SK-N-SH (cell line): ENCODE data around the gene SNAP25. TPM values are rescaled to one million over a fixed set of nuclear protein-coding genes. Genes with fewer than 3 reads are reported as not detected.

Experiments
- CTCF ChIA-PET: fragments of 300-600, 350-600 bp; formaldehyde crosslinking; extraction: SDS; loops from one replicate; lab custom pipeline; 2021; lab: Yijun Ruan, JAX
- POLR2A ChIA-PET: fragments of 350-600 bp; sonication (Branson Sonifier 250); formaldehyde crosslinking; extraction: SDS; loops from one replicate; lab custom pipeline; 2020; ENCODE audit warnings: antibody characterized with exemption, inconsistent platforms; lab: Yijun Ruan, JAX
- DNase-seq: peaks from one replicate; pipeline ENCODE4 v3.0.0; 2012
- H2AFZ ChIP-seq: fragments of 200-600 bp; sonication (generic); 2 replicates; pipeline ENCODE4 v1.8.1; 2016; ENCODE audit warnings: antibody characterized with exemption, mild to moderate bottlenecking, low read depth
- H3F3A ChIP-seq: fragments of 200-600 bp; sonication (generic); replicated peaks from 2 replicates; pipeline ENCODE3; 2016; ENCODE audit warnings: antibody characterized with exemption, mild to moderate bottlenecking; ENCODE audit not compliant: insufficient read depth
- H3K27ac ChIP-seq, 2 experiments: fragments of 200-500 bp in 1 of 2; fragments of 200-600 bp in 1 of 2; sonication (Bioruptor generic) in 1 of 2; sonication (generic), shearing (Covaris generic) in 1 of 2; 2 replicates each; pipeline versions ENCODE4 v1.5.1 to v1.6.1; 2014 to 2016; ENCODE audit warnings: low read depth in 2 of 2, inconsistent platforms in 1 of 2, low read length in 1 of 2, mild to moderate bottlenecking in 1 of 2, mixed read lengths in 1 of 2
- H3K27me3 ChIP-seq: fragments of 200-600 bp; sonication (generic), shearing (Covaris generic); 2 replicates; pipeline ENCODE4 v1.6.1; 2016; ENCODE audit warnings: mixed run types; ENCODE audit not compliant: insufficient read depth
- H3K36me3 ChIP-seq, 2 experiments: fragments of 200-500 bp in 1 of 2; fragments of 200-600 bp in 1 of 2; sonication (Bioruptor generic) in 1 of 2; sonication (generic) in 1 of 2; replicated peaks in 1 of 2; 2 replicates each; pipeline versions ENCODE3 to v1.5.1; 2014 to 2016; ENCODE audit warnings: low read length in 1 of 2, mild to moderate bottlenecking in 1 of 2; ENCODE audit not compliant: insufficient read depth in 2 of 2, control insufficient read depth in 1 of 2
- H3K4me1 ChIP-seq, 2 experiments: fragments of 200-500 bp in 1 of 2; fragments of 200-600 bp in 1 of 2; sonication (Bioruptor generic) in 1 of 2; sonication (generic), shearing (Covaris generic) in 1 of 2; 2 replicates each; pipeline versions ENCODE4 v1.5.1 to v1.6.1; 2014 to 2016; ENCODE audit warnings: low read depth in 1 of 2, low read length in 1 of 2, mixed run types in 1 of 2; ENCODE audit not compliant: insufficient read depth in 2 of 2, control insufficient read depth in 1 of 2
- H3K4me2 ChIP-seq: fragments of 200-600 bp; sonication (generic), shearing (Covaris generic); 2 replicates; pipeline ENCODE4 v1.6.1; 2017; ENCODE audit warnings: mixed run types
- H3K4me3 ChIP-seq, 2 experiments: fragments of 200-500 bp in 1 of 2; fragments of 200-600 bp in 1 of 2; sonication (Bioruptor generic) in 1 of 2; sonication (generic), shearing (Covaris generic) in 1 of 2; 2 replicates each; pipeline versions ENCODE4 v1.5.1 to v1.8.1; 2014 to 2016; ENCODE audit warnings: low read depth in 2 of 2, inconsistent platforms in 1 of 2, low read length in 1 of 2, mild to moderate bottlenecking in 1 of 2, mixed read lengths in 1 of 2, moderate library complexity in 1 of 2
- H3K79me2 ChIP-seq: fragments of 200-600 bp; sonication (generic); 2 replicates; pipeline ENCODE4 v1.8.1; 2017; ENCODE audit warnings: mild to moderate bottlenecking; ENCODE audit not compliant: insufficient read depth
- H3K9ac ChIP-seq: fragments of 200-600 bp; sonication (generic); 2 replicates; pipeline ENCODE4 v1.6.1; 2017; ENCODE audit warnings: mixed run types
- H3K9me2 ChIP-seq: fragments of 200-600 bp; sonication (generic); 2 replicates; pipeline ENCODE4 v1.6.1; 2017; ENCODE audit warnings: mixed run types
- H3K9me3 ChIP-seq: fragments of 200-600 bp; sonication (generic); 2 replicates; pipeline ENCODE4 v1.6.1; 2017; ENCODE audit warnings: mixed run types, mild to moderate bottlenecking, moderate library complexity
- H4K20me1 ChIP-seq: fragments of 200-600 bp; sonication (generic); 2 replicates; pipeline ENCODE4 v1.6.1; 2017; ENCODE audit warnings: mild to moderate bottlenecking, mixed run types; ENCODE audit not compliant: insufficient read depth
- EP300 ChIP-seq, 2 experiments: IDR thresholded peaks; 2 replicates each; pipeline versions ENCODE4 v1.4.0 to v1.6.1; 2012; ENCODE audit warnings: borderline replicate concordance in 1 of 2, low read depth in 1 of 2, low read length in 1 of 2
- EZH2phosphoT487 ChIP-seq: fragments of 200-600 bp; sonication (generic); IDR thresholded peaks from 2 replicates; pipeline ENCODE4 v1.6.1; 2017; ENCODE audit warnings: low read depth, mixed run types, mild to moderate bottlenecking, antibody characterized with exemption, moderate library complexity, borderline replicate concordance
- FOSL2 ChIP-seq: IDR thresholded peaks from 2 replicates; pipeline ENCODE4 v1.4.0; 2012; ENCODE audit warnings: low read depth, mild to moderate bottlenecking, moderate library complexity, borderline replicate concordance
- GABPA ChIP-seq: IDR thresholded peaks from 2 replicates; pipeline ENCODE4 v1.4.0; 2012; ENCODE audit warnings: low read depth, mild to moderate bottlenecking
- JUND ChIP-seq: IDR thresholded peaks from 2 replicates; pipeline ENCODE4 v1.4.0; 2012
- NFIC ChIP-seq: IDR thresholded peaks from 2 replicates; pipeline ENCODE4 v1.4.0; 2012; ENCODE audit warnings: borderline replicate concordance
- POLR2AphosphoS5 ChIP-seq: IDR thresholded peaks from 2 replicates; pipeline ENCODE4 v1.6.1; 2012; ENCODE audit warnings: low read depth, low read length
- RAD21 ChIP-seq: IDR thresholded peaks from 2 replicates; pipeline ENCODE4 v1.6.1; 2012; ENCODE audit warnings: mild to moderate bottlenecking, low read length
- RCOR1 ChIP-seq: fragments of 150-350 bp; IDR thresholded peaks from 2 replicates; pipeline ENCODE4 v1.6.1; 2017; ENCODE audit warnings: antibody characterized with exemption, low read length
- RXRA ChIP-seq: IDR thresholded peaks from 2 replicates; pipeline ENCODE4 v1.4.0; 2012; ENCODE audit warnings: low read depth, mild to moderate bottlenecking, borderline replicate concordance
- SIN3A ChIP-seq: IDR thresholded peaks from 2 replicates; pipeline ENCODE4 v1.6.1; 2012; ENCODE audit warnings: low read depth, mild to moderate bottlenecking, low read length, moderate library complexity, borderline replicate concordance
- TAF1 ChIP-seq: IDR thresholded peaks from 2 replicates; pipeline ENCODE4 v1.6.1; 2012; ENCODE audit warnings: low read depth, mild to moderate bottlenecking, low read length, moderate library complexity, borderline replicate concordance
- TCF12 ChIP-seq: IDR thresholded peaks from 2 replicates; pipeline ENCODE4 v1.4.0; 2012
- USF2 ChIP-seq: fragments of 150-350 bp; IDR thresholded peaks from 2 replicates; pipeline ENCODE4 v1.6.1; 2017; ENCODE audit warnings: antibody characterized with exemption, low read length, low read depth, borderline replicate concordance
- ZBTB33 ChIP-seq: IDR thresholded peaks from 2 replicates; pipeline ENCODE4 v1.4.0; 2012; ENCODE audit warnings: low read depth, borderline replicate concordance
- WGBS: methylation state at CpG from one replicate; pipeline ENCODE4 v1.1.6; 2017; ENCODE audit warnings: low lambda C conversion rate; 5-methylcytosine and 5-hydroxymethylcytosine counted together
- polyA plus RNA-seq, 3 experiments: library from polyadenylated mRNA; depleted of rRNA; stranded (reverse); fragments of >200 nt; gene quantifications; 2 replicates each; pipeline ENCODE4 v1.2.3, GENCODE V29; 2012
- TF ChIP-seq, protein P1 (sequence below): fragments of 200-600 bp; sonication (generic); IDR thresholded peaks from 2 replicates; pipeline ENCODE4 v1.6.1; 2017; ENCODE audit warnings: antibody characterized with exemption, mild to moderate bottlenecking, moderate library complexity
- TF ChIP-seq, protein P2 (sequence below): IDR thresholded peaks from 2 replicates; pipeline ENCODE4 v1.4.0; 2012; ENCODE audit warnings: low read depth

SNAP25 gene
- polyA plus RNA-seq, 1 of the 3 experiments (the other 2 are of a cell fraction), result 42.4 TPM

DNA sequence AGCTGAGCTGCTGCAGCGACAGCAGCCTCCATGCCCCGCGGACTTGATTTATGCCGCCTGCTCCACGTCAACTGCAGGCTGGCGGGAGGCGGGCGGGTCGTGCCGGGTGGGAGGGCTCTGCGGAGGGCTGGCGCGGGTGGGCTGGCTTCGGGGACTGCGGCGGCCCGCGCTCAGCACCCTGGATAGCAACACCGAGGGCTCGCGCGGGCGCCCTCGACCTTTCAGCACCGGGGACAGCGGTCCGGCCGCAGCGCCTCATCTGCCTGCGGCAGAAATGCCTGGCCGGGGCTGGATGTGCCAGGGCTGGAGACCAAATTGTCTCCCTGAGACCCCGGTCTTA, 792 bp downstream of the SNAP25 start (continued):
- TF ChIP-seq, protein P1, sequence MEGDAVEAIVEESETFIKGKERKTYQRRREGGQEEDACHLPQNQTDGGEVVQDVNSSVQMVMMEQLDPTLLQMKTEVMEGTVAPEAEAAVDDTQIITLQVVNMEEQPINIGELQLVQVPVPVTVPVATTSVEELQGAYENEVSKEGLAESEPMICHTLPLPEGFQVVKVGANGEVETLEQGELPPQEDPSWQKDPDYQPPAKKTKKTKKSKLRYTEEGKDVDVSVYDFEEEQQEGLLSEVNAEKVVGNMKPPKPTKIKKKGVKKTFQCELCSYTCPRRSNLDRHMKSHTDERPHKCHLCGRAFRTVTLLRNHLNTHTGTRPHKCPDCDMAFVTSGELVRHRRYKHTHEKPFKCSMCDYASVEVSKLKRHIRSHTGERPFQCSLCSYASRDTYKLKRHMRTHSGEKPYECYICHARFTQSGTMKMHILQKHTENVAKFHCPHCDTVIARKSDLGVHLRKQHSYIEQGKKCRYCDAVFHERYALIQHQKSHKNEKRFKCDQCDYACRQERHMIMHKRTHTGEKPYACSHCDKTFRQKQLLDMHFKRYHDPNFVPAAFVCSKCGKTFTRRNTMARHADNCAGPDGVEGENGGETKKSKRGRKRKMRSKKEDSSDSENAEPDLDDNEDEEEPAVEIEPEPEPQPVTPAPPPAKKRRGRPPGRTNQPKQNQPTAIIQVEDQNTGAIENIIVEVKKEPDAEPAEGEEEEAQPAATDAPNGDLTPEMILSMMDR, result peak; percentile 16; the same call in 1 of the 2 replicates
- TF ChIP-seq RAD21, result no peak
- TF ChIP-seq, protein P2, sequence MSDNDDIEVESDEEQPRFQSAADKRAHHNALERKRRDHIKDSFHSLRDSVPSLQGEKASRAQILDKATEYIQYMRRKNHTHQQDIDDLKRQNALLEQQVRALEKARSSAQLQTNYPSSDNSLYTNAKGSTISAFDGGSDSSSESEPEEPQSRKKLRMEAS, result peak; percentile 82
- TF ChIP-seq ZBTB33, result no peak

DNA sequence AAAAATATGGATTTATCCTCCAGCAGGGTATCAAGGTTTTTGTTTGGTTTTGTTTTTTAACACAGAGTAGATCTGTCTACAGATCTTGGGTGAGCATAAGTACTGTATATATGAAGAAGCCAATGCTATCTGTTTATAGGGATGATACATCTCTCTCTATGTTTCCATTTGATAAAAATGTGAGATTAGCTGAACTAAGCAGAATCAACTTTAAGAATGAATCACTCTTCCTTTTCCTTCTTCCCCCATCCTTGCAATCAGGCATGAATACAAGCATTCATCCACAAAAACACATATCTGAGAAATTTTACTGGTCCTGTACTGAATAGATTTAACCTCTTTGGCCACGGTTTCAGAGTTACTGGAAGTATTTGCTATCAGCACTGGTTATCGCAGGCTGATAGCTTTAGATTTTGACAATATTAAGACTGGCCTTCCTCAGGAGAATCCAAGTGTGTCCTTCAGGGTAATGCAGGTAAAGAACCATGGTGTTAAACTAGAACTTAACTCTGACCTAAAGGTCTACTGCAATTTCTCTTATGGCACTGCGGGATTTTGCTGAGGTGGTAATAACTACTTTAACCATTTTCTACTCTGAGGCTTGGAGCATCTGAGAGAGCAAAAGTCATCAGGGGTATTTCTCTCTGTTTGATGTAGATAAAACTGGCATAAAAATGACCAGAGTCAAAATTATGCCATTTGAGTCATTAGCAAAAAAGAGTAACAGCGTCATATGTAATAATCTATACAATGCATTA, 1.5 kb downstream of the SNAP25 start:
- Histone ChIP-seq H3K4me2 (peak overlapping the region; percentile 75), H3K36me3 (peaks cover 0 to 3% of the 10 kb centered on the region in 2 experiments), H3K9me3 (no peaks in the 10 kb centered on the region), H3K27me3 (no peaks in the 10 kb centered on the region), H3F3A (peaks cover 15% of the 10 kb centered on the region), H4K20me1 (peaks cover 4% of the 10 kb centered on the region; the same call in 1 of the 2 replicates), H2AFZ (no peak overlapping the region), H3K4me1 (peaks cover 0 to 20% of the 10 kb centered on the region in 2 experiments; a peak in 2 of 4 replicates), H3K9ac (no peak overlapping the region), H3K4me3 (peak overlapping the region; percentile 68 to 69), H3K27ac (peak overlapping the region; percentile 45 to 87; a peak in 3 of 4 replicates), H3K79me2 (no peaks in the 10 kb centered on the region), H3K9me2 (no peaks in the 10 kb centered on the region)
- ChIA-PET CTCF (interaction anchor here (0.6 to 3.9 kb wide), 4 partner anchors 8 to 243 kb away, joined by 3 to 20 read pairs (median 7); no protein-coding TSS in a partner anchor), POLR2A (no interaction called here)
- no peak for DNase-seq
- TF ChIP-seq FOSL2 (peak; percentile 40; the same call in 1 of the 2 replicates), JUND (peak; percentile 57), RCOR1 (no peak), TCF12 (0 out of 2 replicates have a peak, but pooled peaks have one; percentile 14)
- 29% methylated on average over 4 of the region's 4 CpGs for WGBS

DNA sequence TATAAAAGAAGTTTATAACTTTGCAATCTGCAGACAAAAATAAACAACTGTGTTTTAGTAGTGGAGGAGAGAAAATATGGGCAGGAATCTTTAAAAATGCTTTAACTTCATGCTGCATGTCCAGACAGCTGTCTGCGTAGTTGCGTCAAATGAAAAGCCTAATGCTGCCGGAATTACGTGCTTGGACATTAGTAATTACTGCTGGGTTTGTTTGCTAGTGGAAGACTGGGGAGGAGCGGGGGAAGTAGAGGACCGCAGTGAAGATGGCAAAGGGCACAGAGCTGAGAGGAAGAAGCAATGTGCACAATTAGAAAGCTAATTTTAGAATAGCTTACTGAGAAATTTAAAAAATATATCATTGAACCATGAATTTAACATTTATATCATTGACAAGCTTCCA, 2.4 kb downstream of the SNAP25 start:
- DNase-seq, result no peak
- no peak overlapping the region for H3K9ac ChIP-seq
- no peaks in the 10 kb centered on the region for H3K79me2 ChIP-seq
- H3K4me1 ChIP-seq, result peaks cover 0 to 20% of the 10 kb centered on the region in 2 experiments; a peak in 2 of 4 replicates
- no peaks in the 10 kb centered on the region for H3K9me3 ChIP-seq
- no peak overlapping the region for H3K4me2 ChIP-seq
- no peak for TF ChIP-seq GABPA
- TF ChIP-seq SIN3A, result no peak
- TF ChIP-seq NFIC, result no peak
- no peak for TF ChIP-seq RXRA
- TF ChIP-seq, protein P1, result no peak
- no peak for TF ChIP-seq TCF12
- no peak for TF ChIP-seq USF2
- no peak for TF ChIP-seq EZH2phosphoT487
- TF ChIP-seq POLR2AphosphoS5, result no peak
- no peak for TF ChIP-seq TAF1
- no peak for TF ChIP-seq EP300 (IDR thresholded peaks at IDR 0.05; ENCODE audit: borderline replicate concordance in 1 of 2, low read depth in 1 of 2, low read length in 1 of 2)
- H2AFZ ChIP-seq, result no peak overlapping the region
- no peaks in the 10 kb centered on the region for H3K9me2 ChIP-seq
- CTCF ChIA-PET, result interaction anchor here (0.9 to 3.9 kb wide), 4 partner anchors 131 to 243 kb away, joined by 3 to 20 read pairs (median 4); no protein-coding TSS in a partner anchor
- no peak overlapping the region for H3K4me3 ChIP-seq
- H4K20me1 ChIP-seq, result peaks cover 4% of the 10 kb centered on the region; the same call in 1 of the 2 replicates
- H3K27ac ChIP-seq, result no peak overlapping the region
- peaks cover 0 to 3% of the 10 kb centered on the region in 2 experiments for H3K36me3 ChIP-seq
- no peaks in the 10 kb centered on the region for H3K27me3 ChIP-seq
- POLR2A ChIA-PET, result no interaction called here
- H3F3A ChIP-seq, result peaks cover 15% of the 10 kb centered on the region
- 94% methylated on average over 6 of the region's 6 CpGs for WGBS
